Esophagus squamous epithelium (tissue), 5 donors: ENCODE results near the gene SV2C. TPM values are rescaled to one million over a fixed set of nuclear protein-coding genes. Genes with fewer than 3 reads are reported as not detected.
A peak's percentile ranks its signal among the peaks of the same experiment; 100 is the strongest.

Source experiments
- DNase-seq: peaks from one replicate; lab custom pipeline; 2025; lab: John Stamatoyannopoulos, UW
- H3K27ac ChIP-seq, 4 donors: fragments of 200-600 bp; sonication (generic); one replicate each; pipeline ENCODE4 v1.5.1; 2016 to 2019; ENCODE audit warnings: mild to moderate bottlenecking in 1 of 4
- H3K27me3 ChIP-seq, 4 donors: fragments of 200-600 bp; sonication (generic); 1 replicate in 3 of 4; 2 replicates in 1 of 4; pipeline versions ENCODE4 v1.5.1 to v1.6.0; 2017 to 2021; ENCODE audit warnings: antibody characterized with exemption in 1 of 4
- H3K36me3 ChIP-seq, 3 donors: fragments of 200-600 bp; sonication (generic); one replicate each; pipeline ENCODE4 v1.5.1; 2016 to 2019
- H3K4me1 ChIP-seq, 3 donors: fragments of 200-600 bp; sonication (generic); one replicate each; pipeline ENCODE4 v1.5.1; 2017 to 2019
- H3K4me3 ChIP-seq, 4 donors: fragments of 200-600 bp; sonication (generic); 1 replicate in 3 of 4; 2 replicates in 1 of 4; pipeline ENCODE4 v1.5.1; 2016 to 2019; ENCODE audit warnings: mild to moderate bottlenecking in 2 of 4, moderate library complexity in 1 of 4
- H3K9me3 ChIP-seq, 3 donors: fragments of 200-600 bp; sonication (generic); one replicate each; pipeline ENCODE4 v1.5.1; 2016 to 2019
- CTCF ChIP-seq, 6 experiments: fragments of 450-650 bp in 4 of 6; fragments of 200-600 bp in 2 of 6; sonication (generic) in 2 of 6; IDR thresholded peaks; one replicate each; pipeline ENCODE4 v1.5.1; 2016 to 2019; ENCODE audit warnings: antibody characterized with exemption in 6 of 6, mild to moderate bottlenecking in 4 of 6, moderate library complexity in 4 of 6
- POLR2A ChIP-seq, 4 donors: fragments of 450-650 bp; IDR thresholded peaks; one replicate each; pipeline ENCODE4 v1.6.1; 2017; ENCODE audit warnings: antibody characterized with exemption in 4 of 4, mild to moderate bottlenecking in 4 of 4, moderate library complexity in 3 of 4
- WGBS, 2 donors: methylation state at CpG; one replicate each; pipeline ENCODE4 v1.1.5; 2018; 5-methylcytosine and 5-hydroxymethylcytosine counted together
- intact Hi-C: fragments of 100-400 bp; cut with DNase I; formaldehyde crosslinking; loops from one replicate; pipeline ENCODE4 v1.15.0; 2022
- total RNA-seq, 4 donors: library from RNA; depleted of rRNA; stranded (reverse); fragments of >200 nt; gene quantifications; one replicate each; pipeline ENCODE4 v1.1.0, GENCODE V29; 2016
- donor health status: DM: yes; HTN: yes; CAD: no.

Gene SV2C
- total RNA-seq, 4 donors from 2014 or later: under 0.01 to 0.26 (median 0.06) TPM

DNA sequence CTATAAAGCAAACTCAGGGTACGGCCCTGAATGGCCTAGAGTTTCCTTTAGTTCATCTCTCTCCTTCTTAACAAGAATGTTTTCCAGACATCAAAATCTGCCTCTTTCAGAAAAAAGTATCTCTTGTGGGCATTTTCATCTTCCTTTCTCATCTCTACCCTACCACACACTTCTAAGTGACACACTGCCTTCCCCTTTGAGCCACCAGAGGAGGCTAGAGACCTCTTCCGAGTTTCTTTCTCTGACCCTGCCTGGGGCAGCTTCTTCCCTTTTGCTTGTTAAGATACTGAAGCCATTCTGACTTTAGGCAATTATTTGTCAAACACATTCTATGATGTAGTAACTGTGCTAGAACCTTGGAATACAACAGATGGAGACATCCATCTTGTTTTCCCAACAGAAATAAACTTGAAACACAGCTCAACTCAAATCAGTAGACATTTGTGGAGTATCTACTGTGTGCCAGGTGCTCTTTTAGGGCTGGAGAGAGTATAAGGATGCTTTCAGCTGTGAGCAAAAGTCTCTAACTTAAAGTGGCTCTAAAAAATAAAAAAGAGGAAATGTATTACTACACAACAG, 8.6 kb upstream of the SV2C start:
- Histone ChIP-seq H3K27ac (no peak overlapping the region), H3K9me3 (no peaks in the 10 kb centered on the region), H3K4me1 (no peaks in the 10 kb centered on the region), H3K27me3 (peaks cover 0 to 35% (median 0%) of the 10 kb centered on the region in 4 donors), H3K36me3 (no peaks in the 10 kb centered on the region), H3K4me3 (no peak overlapping the region)
- TF ChIP-seq CTCF (IDR thresholded peaks at IDR 0.05) (peak in 4 of 6 experiments; percentile 22 to 56 (median 46)), POLR2A (IDR thresholded peaks at IDR 0.05) (no peak)
- no peak for DNase-seq
- 28 to 39% methylated on average over 2 of the region's 2 CpGs for WGBS, 2 donors
- intact Hi-C loops: no loop called here

DNA sequence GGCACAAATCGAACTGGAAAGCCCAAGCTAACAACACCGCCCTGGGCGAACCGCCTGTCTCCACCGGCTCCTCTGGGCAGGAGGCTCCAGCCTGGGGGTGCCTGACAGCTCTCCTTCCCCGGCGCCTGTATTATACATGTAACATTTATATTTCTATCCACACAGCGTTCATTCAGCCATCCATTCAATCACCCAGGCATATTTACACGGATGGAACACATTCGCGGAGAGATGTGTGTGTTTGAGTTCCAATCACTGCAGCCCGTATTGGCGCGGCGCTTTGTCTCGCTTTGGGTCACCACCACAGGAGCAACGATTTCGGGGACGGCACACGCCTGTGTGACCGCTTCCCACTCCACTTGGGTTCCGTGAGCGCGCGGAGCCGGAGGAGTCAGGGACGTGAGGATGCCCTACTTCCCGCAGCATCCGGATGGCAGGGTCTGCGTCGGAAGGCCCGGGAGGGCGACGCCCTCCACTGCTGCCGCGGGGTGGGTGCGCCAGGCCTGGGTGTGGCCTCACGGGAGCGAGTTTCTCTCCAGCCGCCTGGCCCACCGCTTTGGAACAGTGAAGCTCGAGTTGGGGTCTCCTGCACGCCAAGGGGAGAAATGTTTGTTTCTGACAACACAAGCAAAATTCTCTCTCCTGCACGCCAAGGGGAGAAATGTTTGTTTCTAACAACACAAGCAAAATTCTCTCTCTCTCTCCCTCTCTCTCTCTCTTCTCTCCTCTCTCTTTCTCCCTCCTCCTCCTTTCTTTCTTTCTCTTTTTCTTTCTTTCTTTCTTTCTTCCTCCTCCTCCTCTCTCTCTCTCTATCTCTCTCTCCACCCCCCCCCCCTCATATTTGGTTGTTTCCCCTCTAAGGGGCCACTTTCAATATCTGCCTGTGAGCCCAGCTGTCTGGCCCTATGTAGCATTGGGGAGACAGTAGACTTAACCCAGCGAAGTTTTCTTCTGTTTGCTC, 1.1 kb upstream of the SV2C start:
- peaks cover 14 to 36% (median 21%) of the 10 kb centered on the region in 3 donors for H3K4me1 ChIP-seq
- TF ChIP-seq POLR2A (IDR thresholded peaks at IDR 0.05) (no peak), CTCF (IDR thresholded peaks at IDR 0.05) (no peak)
- intact Hi-C loops: no loop called here
- H3K36me3 ChIP-seq: no peaks in the 10 kb centered on the region
- H3K9me3 ChIP-seq: no peaks in the 10 kb centered on the region
- H3K4me3 ChIP-seq: peak overlapping the region in 1 of 4 donors; percentile 50
- 8 to 10% methylated on average over 21 to 24 of the region's 45 CpGs for WGBS, 2 donors
- DNase-seq: no peak
- peaks cover 5 to 94% (median 23%) of the 10 kb centered on the region in 4 donors for H3K27me3 ChIP-seq
- no peak overlapping the region for H3K27ac ChIP-seq

DNA sequence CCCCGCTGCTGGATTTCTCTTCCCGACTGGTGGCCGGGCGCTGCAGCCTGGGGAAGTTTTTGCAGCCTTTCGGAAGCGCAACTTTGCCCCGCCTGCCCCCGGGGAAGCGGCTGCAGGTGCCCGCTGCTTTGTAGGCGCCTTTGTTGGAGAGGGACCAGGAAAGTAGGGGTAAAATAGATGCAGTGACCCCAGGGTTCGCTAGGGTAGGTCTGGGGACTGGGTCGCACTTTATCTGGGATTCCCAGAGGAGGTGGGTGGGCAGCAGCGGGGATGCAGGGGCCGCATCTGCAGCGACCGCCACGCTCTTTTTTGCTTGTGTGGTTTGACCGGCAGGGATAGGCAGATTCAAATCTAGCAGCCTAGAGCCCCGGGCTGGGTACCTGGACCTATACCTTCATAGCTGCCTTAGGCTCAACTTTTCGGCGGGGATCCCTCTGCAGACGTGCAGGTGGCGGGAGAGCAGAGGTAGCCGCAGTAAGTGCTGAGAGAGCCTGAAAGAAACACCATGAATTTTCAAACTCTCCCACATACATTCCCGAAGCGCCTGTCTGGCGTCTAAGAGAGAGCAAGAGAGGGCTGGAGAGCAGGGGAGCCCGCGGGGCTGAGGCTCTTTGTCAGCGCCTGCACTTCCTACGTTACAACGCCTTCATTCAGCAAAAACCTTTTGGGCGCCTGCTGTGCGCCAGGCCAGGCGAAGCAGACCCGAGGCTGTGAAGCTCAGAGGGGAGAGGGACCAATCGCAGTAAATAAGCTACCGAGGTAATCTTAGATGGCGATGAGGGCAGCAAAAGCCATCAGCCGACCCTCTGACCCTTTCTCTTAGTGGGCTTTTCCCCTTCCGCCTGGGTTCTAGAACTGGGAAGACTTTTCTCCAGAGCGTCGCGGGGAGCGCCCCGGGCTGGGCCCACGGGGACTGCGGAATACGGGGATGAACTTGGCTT, 642 bp downstream of the SV2C start:
- Histone ChIP-seq H3K4me3 (peak overlapping the region in 2 of 4 donors; percentile 30 to 50), H3K27me3 (peaks cover 5 to 82% (median 23%) of the 10 kb centered on the region in 4 donors), H3K9me3 (no peaks in the 10 kb centered on the region), H3K4me1 (peaks cover 14 to 36% (median 21%) of the 10 kb centered on the region in 3 donors), H3K36me3 (no peaks in the 10 kb centered on the region), H3K27ac (no peak overlapping the region)
- WGBS, 2 donors: 2 to 15% methylated on average over 20 to 24 of the region's 50 CpGs
- TF ChIP-seq CTCF (IDR thresholded peaks at IDR 0.05) (no peak), POLR2A (IDR thresholded peaks at IDR 0.05) (no peak)
- intact Hi-C loops: no loop called here
- DNase-seq: no peak

DNA sequence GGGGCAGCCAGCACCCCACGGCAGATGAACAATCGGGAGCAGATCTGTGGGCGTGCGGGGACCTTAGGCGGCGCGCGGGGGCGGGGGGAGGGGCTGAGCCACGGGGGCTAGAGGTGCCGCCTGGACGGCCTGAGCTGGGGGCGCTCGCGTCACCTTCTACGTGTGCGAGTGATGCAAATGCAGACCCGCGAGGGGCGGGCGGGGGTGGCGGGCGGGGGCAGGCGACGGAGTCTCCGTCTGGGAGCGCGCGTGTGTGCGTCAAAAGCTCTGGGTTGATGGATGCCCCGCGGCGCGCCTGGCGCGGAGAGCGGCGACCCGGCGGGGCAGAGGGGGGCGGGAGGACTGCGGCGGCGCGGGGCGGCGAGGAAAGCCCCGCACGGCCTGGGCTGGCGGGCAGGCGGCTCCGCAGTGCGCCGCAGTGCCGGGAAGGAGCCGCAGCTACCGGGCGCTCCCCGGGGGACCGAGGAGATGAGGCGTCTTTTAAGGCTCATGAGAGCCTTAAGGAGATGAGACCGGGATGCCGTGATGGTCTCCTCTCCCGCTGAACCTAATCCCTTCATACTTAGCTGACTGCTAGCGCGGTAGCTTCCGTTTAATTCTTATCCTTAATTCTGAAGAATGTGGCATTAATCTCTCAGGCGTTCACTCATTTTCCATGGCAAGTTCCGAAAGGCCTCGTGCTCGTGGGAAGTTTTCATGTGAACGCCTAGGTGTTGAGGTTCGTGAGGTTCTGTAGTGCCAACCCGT, 1.5 kb downstream of the SV2C start:
- TF ChIP-seq POLR2A (IDR thresholded peaks at IDR 0.05) (no peak), CTCF (IDR thresholded peaks at IDR 0.05) (no peak)
- peaks cover 14 to 36% (median 21%) of the 10 kb centered on the region in 3 donors for H3K4me1 ChIP-seq
- H3K9me3 ChIP-seq: no peaks in the 10 kb centered on the region
- WGBS, 2 donors: 2 to 12% methylated on average over 13 to 26 of the region's 74 CpGs
- H3K4me3 ChIP-seq: peak overlapping the region in 2 of 4 donors; percentile 11 to 36
- no peaks in the 10 kb centered on the region for H3K36me3 ChIP-seq
- DNase-seq: no peak
- intact Hi-C loops: no loop called here
- H3K27ac ChIP-seq: no peak overlapping the region
- peaks cover 5 to 81% (median 23%) of the 10 kb centered on the region in 4 donors for H3K27me3 ChIP-seq
